ENCODE results near the gene ZNF536.

Gene ZNF536

DNA sequence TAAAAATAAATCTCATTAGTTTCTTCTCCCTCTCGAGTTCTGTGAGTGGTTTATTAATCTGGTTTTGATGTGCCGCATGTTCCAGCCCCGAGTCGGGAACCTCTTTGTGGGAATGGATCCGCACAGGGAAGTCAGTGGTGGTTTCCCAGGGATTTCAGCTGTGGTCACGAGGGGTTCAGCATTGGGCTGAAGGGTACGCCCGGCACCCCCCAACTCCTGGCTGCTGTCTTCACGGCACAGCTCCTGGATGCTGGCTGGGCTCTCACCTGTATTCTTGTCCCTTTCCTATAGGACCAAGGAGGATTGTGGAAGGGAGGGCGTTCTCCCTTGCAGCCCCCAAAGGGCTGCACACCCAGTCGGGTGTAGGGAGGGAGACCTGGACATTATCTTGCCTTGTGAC lies 167.8 kb downstream of the ZNF536 start:
- no peak for DNase-seq

DNA sequence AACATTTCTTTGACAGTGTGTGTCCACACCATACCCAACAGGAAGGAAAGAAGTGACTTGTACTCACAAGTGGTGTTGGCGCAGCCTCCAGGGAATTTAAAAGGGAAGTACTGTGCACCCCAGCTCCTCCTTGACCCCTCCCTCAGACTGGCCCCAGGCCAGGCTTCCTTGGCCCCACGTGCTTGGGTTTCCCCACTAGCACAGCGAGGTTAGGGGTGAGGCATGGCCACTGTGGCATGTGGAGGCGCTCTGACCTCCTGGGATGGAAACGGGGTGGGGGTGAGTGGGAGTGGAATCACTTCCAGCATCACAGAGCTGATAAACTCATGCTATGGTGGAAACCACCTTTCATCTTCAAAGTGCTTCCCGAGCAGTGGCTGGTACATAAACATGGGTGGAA lies 168.6 kb downstream of the ZNF536 start:
- DNase-seq: no peak

DNA sequence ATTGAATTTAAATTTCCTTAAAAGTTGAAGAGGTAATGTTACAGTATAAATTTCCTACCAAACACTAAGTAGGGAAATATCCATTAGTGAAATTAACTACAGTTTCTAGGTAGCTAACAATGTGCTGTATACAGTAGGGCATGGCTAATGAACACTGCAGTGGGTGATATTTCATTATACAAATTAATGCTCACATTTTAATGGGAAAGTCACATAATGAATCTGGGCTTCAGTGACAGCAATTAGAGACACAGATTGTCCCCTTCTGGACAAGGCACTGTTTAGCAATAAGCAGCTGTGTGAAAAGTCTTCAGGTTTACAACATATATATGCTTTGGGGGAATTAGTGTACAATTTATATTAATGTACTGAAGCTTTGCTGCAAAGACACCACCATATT lies 169.4 kb downstream of the ZNF536 start:
- no peak for DNase-seq

DNA sequence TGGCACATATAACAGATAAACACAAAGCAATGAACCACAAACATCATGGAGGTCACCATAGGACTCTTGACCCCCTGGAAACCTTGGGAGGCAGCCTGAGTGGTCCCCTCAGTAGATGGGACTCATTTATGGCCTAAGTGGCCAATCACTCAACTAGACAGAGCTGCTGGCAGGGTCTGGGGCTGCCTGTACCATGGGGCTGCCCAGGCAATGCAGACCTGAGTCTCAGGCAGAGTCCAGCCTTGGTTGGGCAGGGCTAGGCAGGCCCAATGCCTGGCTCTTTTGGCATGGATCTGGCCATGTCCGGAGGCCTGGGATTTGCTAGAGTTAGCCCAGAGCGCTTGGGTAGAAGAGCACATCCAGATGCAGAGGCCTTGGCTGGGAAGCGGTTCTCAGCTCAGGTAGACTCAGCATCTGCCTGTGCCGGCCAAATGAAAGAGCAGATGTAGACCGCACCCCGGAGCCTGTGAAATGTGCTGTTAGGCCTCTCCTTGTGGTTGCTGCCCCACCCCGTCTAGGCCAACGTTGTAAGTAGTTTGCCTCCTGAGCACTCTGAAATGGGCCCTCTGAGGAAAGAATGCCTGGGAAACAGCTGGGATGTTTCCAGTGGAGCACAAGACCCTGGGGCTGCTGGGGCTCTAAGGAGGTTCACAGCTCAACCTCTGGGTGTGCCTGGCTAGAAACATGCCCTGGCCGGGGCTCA lies 171.2 kb downstream of the ZNF536 start:
- DNase-seq: no peak

DNA sequence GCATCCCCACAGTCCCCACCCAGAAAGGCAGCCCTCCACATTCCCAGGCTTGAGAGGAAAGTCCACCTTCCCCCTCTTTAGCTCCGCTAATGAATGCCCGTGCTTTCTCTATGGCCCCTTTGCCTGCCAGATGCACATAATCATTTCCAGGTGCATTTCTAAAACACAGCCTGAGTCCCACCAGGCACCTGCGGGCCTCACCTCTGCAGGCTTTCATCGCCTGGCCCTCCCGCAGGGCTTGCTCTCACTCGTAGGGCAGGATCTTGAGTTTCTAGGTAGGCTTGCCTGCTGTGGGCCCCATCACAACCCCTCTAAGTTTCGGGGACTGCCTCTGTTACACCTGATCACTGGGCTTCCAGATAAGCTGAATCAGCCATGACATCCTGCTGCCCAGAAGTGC lies 173.6 kb downstream of the ZNF536 start:
- DNase-seq: no peak

DNA sequence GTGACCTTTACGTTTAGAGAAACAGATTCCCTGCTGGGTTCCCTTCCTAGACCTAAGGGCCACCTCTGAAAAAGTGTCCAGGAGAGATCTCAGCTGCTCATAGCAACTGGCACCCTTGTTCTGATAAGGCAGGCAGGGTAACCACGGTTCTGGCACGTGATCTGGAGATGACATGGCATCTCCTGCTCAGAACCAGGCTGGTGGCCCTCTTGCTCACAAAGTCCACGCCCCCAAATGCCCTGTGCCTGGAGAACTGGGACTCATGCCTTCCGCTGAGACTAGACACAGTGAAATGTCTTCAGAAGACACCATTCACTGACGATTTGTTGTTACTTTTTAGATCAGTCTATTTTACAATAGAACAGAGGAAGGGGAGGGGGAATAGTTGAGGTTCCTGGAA lies 174.1 kb downstream of the ZNF536 start:
- no peak for DNase-seq

DNA sequence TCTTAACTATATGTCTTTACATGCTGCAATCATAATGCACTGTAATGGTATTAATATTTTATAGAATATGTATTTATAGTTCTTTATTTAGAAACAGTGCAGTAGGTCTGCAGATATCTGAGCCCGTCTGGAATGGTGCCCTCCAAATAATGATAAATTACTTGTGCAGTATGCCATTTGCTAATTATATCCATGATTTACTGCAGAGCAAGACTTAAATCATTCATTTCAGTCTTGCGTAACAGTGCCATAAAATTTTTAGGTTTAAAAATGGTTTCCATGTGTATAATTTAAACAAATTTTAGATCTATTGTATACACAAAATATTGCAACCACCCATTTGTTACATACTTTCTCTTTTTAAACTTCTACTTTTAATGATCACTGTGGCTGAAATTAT lies 175.1 kb downstream of the ZNF536 start:
- no peak for DNase-seq

DNA sequence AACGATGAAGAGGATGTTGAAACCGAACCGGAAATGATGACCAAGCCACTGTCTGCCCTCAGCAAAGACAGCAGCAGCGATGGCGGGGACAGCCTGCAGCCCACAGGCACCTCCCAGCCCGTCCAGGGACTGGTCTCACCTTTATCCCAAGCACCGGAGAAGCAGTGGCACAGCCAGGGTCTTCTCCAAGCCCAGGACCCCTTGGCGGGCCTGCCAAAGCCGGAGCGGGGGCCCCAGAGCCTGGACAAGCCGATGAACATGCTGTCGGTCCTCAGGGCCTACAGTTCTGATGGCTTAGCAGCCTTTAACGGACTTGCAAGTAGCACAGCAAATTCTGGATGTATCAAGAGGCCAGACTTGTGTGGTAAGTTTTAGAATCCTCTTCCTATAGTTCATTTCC lies 177.0 kb downstream of the ZNF536 start:
- DNase-seq: no peak

DNA sequence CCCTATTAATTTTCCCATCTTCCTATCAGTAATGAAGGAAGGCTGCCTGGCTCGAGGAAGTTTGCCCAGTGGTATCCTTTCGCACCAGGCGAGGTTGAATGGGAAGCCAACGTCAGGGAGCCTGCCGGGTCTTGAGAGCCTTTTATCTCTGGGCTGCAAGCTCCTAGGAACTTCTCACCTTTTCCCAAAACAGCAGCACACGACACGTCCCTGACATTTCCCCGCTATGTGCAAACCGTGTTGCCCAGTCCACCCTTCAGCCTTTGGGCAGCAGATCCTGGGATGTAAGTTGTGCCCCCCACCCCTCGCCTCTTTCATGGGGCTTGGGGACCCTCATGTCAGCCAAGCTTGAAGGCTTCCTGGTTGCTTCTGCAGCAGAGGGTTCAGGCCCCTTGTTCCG lies 179.1 kb downstream of the ZNF536 start:
- no peak for DNase-seq

DNA sequence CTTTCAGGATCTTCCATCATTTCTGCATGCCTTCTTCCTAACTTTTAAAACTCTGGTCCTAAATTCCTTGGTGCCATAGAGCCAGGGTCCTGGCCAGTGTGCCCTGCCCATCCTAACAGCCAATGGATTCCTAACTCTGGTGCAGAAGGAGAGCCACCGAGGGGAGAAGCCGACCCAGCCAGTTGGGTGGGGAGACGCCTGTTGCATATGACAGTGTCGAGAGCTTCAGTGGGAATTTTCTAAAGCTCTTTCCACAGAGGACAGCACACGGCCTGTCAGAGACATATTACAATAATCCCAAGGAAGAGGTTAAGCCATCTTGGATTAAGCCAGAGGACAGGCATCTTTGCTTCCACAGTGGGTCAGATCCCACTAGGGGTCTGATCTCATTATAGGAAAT lies 180.4 kb downstream of the ZNF536 start:
- DNase-seq: no peak

DNA sequence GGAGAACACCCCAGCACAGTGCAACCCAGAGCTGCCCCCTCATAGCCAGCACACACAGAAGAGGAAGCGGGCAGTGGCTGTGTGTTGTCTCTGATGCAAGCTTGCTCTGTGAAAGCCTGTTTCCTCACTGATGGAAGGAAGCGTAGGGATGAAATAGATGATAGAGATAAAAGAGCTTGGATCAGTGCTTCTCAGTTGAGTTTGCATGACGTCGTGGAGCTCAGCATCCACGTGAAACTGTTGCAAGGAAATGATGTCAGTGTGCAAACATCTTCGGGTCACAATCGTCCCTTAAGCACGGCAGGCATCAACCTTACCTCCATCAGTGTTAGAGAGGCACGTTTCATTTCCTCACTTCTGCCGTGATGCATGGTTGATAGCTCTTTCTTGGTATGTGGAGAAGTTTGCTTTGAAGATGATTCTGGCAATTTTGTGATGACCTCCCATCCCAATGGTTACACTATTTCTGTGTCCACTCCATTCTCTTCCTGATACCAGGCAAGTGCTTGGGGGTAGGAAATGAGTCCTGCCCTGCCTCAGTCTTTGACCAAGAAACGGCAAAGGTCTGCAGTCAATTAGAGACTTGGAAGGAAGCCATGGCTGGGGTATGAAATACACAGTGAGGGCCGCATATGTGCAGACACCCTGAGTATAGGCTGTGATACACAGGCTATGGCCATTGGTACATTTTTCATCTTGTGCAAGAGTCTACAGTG lies 183.0 kb downstream of the ZNF536 start:
- DNase-seq: no peak

DNA sequence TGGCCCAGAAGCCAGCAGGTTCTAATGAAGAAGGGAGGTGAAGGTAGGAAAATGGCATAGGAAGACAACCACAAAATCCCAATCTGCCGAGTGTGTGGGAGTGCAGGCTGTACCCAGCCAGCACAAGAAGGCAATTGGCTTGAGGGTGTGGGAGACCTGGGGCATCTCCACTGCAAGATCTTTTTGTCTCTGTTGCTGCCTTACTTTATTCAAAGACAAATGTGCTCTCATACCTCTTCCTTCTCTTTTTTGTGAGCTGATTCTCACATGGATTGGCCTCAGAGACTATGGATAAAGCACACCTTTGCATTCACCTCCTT lies 183.6 kb downstream of the ZNF536 start:
- no peak for DNase-seq

DNA sequence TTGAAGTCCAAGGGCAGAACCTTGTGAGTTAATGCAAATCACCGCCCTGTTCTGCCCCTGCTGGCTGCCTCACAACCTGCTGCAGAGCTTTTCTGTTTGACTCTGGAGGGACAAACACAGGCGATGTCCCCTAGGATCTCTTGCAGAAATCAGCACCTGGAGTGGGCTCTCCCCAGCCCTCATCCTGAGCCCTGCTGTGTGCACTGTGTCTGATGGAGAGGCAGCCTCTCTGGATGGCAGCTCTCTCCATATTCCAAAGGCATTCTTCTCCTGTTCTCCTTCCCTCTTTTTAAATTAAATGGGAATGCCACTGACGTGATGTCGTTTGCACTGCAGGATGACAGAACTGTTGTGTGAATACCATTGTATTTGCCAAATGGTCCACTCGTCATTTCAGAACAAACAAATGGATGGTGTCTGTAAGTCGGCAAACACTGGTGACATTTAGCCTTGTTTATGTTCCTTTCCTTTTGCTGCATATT lies 184.1 kb downstream of the ZNF536 start:
- DNase-seq: no peak

DNA sequence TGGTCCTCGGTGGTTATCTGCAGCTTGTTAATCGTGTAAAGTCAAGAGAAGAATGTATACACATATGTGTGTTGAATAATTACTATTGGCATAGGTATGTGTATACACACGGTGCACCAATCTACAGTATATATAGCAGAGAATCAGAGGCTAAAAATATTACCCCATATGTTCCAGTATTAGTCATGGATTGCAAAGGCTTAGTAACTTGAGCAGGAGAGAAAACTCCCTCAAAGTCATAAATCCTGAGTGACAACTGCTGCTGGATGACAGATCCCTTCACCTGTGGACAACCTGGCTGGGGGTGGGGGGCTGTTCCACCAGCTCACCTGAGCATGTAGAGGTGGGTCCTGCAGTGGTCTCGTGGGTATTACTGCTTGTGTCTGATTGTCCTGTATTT lies 185.0 kb downstream of the ZNF536 start:
- DNase-seq: no peak

DNA sequence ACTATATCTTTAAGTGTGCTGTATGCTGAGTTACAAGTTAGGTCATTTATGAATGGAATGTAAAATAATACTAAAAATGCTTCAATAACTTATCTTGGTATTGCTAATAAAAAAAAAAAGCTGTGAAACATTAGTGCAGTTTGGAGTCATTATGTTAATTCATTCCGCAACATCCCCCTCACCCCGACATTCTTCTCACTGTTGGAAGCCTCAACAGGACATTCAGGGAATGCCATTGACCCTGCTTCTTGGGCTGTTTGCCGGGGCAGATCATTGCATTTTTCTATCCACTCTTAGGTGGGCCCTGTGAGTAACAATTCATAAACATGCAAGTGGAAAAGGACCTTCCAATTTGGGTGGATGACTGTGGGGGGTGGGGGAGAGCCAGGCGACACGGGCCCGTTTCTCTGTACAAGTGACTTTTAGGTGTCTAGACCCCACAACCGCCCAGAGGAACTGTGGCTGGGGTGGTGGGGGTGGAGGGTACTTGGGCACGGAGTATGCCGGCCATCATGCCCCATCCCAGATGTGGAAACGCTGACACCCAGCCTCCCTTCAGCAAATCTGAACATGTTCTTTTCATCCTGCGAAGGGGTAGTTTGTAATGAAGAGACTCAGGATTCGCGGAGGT lies 185.9 kb downstream of the ZNF536 start:
- DNase-seq: no peak

DNA sequence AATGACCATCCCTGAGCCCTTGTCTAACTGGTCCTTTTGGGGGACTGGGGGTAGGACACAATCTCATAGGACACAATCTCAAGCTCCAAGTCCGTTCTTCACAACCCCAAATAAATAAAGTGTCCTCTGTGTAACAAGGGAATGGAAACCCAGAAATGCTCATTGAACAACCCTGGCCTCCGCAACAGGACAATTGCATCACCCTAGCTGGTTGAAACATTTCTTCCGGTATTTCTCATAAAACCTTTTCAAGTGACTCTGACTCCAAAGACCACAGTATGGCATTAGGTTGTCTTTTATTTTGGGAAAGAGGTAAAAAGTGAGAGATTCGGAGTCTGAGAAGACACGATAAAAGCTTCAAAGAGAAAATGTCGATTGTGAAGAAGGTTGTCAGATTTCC lies 186.6 kb downstream of the ZNF536 start:
- no peak for DNase-seq

DNA sequence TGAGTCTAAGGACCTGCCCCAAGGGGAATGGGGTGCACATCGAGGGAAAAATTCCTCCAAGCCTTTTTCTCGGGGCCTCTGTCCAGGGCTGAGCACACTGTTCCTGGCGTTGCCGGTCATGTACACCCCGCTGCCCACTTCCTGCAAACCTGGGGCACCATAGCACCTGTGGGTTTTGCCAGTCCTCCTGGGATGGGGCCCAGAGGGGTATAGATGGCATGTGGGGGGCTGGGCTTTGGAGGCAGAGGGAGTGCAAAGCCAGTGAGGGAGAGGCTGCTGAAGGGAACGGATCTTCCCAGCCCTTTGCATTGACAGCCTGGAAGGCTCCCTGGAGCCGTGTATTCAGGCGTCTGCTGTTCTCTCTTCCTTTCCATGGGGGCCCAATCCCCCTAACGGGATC lies 187.3 kb downstream of the ZNF536 start:
- no peak for DNase-seq

DNA sequence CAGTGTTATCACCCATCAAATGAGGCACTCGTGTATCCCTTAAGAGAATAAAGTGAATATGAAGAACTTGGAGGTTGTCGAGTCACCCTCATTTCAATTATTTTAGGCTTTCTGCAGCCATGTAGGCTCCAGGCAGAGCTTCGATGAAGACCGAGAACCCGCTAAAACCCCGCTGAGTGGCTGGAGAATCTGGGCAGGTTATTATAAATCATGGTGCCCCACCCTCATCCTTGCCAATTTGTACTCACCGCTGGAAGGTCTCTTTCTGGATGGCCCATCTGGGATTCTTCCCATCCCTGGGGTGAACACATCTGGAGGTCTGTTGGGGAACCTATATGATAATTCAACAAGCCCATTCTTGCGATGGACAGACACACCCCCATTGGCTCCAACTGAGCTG lies 190.8 kb downstream of the ZNF536 start:
- DNase-seq: no peak

DNA sequence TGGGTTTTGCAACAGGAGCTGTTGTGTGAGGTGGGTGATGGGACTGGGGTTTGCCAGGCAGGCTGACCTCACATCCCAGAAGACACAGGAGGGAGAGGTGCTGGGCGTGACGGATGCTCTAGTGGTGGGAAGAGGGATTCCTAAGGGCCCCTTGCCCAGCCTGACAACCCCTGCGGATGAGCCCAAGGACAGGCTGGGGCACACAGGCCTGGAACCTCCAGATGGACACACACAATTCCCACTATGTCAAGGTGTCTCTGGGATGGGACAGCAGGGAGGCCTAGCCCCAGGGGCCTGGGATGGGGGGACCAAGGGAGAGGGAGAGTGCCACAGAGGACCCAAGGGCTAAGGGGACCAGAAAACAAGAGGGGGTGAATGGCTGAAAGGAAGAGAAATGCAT lies 191.5 kb downstream of the ZNF536 start:
- DNase-seq: no peak

DNA sequence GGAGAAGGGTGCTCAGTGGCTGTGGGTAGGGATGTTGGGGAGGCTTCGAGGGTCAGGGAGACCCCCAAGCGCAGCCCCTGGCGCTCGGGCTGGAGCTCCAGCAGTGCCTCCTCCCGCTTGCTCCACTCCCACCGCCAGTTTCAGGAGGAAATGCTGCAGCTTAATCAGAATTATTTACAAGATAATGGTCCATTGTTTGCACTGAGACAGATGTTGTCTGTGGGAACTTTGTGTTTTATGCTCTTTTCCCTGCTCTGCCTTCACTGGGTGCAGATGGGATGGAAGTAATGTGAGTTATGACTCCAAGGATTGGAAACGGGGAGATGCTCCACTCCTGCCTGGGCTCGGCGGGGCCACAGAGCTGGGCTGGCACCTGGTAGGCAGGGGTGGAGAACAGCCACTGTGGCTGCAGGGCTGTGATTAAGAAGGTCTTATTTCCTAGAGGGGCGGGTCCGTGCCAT lies 192.4 kb downstream of the ZNF536 start:
- no peak for DNase-seq

DNA sequence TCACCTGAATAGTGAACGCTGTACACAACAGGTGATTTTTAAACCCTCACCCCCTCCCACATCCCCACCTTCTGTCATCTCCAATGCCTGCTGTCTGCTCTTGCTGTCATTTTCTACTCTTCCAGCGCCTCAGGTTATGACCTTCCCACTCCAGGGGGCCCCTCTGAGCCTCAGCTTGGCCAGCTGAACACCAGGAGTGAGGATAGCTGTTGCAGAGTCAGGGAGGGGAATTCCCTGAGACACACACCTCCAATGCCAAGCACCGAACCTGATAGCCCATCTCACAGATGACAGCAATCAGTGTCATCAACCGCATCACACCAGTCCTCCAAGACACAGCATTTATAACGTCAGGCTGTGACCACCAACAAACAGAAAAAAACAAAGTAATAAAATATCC lies 193.5 kb downstream of the ZNF536 start:
- DNase-seq: no peak

DNA sequence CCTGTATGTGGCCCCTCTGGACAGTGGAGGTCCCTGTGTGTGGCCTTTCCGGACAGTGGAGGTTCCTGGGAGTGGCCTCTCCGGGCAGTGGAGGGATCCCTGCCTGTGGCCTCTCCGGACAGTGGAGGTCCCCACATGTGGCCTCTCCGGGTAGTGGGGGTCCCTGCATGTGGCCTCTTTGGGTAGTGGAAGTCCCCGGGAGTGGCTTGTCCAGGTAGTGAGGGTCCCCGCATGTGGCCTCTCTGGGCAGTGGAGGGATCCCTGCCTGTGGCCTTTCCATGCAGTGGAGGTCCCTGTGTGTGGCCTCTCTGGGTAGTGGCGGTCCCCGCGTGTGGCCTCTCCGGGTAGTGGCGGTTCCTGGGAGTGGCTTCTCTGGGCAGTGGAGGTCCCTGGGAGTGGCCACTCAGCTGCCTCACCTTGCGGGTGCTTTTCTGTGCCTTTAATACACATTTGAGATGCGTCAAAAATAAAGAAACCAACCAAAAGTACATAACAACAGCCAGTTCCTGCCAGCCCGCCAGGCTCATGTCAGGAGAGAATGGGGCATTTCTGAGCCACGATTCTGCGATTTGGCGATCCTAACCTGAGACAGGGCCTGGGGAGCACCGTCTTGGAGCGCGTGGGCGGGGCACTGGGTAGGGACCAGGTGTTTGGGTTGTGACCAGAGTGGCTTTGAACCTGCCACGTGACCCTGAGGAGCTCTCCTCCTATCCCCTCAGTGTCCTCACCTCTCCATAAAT lies 194.7 kb downstream of the ZNF536 start:
- DNase-seq: no peak

DNA sequence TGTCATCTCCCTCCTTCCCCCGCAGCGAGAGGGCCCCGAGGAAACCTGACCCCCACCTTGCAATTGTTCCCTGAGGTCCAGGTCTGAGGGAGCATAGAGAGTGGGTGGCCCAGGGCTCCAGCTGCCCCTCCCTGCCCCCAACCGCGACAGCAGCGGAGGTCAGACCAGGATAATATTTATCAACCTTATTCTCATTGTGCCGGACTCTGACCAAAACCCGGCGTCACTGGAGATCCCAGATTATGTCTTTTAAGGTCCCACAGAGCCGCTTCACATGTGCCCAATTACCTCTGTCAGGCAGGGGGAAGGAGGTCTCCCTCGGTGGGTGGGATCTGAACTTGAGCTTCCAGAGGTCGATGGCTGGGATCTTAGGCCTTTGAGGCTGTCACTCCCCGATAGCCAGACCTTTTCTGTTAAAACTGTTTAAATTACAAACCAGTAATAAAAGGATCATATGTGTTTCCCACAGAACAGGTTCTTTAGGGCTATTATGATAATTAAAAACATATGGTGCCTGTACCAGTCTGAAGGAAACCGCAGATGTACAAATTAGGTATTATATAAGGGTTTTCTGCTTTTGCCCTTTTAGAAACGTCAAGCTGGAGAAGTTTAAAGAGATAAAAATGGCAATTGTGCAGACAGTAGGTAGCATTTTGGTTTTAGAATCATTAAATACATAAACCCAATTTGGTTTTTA lies 195.5 kb downstream of the ZNF536 start:
- DNase-seq: no peak

All from activated CD8-positive, alpha-beta memory T cell treated with anti-CD3 and anti-CD28 coated beads, Interleukin-2, amount 50 U/mL, for 48 hours (primary cell).